Activated naive CD4-positive, alpha-beta T cell (primary cell): ENCODE results near the gene SMG6.
A peak's percentile ranks its signal among the peaks of the same experiment; 100 is the strongest.
"Not testable (repeated sequence)": the region's sequence is repeated elsewhere in the genome, so short reads cannot be mapped to it uniquely, and the experiment has no call there.

Experiments used
- DNase-seq, 4 experiments: peaks; one replicate each; lab custom pipeline; 2025; lab: John Stamatoyannopoulos, UW

The SMG6 gene

DNA sequence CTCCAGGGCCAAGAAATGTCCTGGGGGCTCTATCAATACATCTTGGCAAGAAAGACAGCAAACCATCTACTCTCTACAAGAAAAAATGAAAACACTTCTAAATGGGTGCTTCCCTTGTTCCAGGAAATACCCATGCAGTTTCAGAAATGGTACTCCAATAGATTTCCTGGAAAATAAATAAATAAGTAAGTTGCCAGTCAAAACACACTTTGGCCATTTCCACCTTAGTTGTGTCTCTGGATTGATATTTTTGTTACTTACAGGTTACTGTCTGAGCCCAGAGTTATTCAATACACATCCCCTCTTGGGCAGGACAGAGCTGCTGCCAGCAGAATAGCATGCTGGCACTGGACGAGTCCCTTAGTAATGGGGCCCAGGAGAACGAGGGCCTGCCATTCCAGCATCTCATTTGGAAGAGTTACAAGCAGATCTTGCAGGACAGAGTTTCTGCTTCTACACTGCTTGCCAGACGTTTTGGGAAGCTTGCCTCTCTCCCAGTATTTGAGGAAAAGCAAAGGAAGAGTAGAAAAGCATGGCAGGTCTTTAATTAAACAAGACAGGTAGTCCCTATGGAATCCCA lies 100.5 kb downstream of the SMG6 start:
- no peak for DNase-seq

DNA sequence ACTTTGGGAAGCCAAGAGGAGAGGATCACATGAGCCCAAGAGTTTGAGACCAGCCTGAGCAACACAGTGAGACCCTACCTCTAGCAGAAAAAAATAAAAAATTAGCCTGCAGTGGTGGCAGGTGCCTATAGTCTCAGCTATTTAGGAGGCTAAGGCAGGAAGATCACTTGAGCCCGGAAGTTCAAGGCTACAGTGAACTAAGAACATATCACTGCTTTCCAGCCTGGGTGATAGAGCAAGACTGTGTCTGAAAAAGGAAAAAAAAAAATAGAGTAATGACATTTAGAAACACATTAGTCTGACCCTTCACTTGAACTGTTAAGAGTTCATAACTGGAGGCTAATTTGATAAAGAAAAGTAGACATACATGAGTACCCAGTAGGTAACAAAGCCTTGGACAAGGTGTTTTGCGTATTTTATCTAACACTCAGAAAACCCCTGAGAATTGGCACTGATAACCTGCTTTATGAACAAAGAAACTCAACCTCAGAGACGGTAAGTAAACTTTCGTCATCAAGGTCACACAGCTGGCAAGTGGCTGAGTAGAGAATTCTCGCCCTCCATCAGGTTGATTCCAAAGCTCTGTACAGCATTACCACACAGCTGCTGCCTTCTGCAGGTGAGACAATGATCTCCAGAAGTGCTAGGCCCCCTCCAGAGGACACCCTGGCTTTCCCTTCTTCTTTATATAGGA lies 101.1 kb downstream of the SMG6 start:
- no peak for DNase-seq

DNA sequence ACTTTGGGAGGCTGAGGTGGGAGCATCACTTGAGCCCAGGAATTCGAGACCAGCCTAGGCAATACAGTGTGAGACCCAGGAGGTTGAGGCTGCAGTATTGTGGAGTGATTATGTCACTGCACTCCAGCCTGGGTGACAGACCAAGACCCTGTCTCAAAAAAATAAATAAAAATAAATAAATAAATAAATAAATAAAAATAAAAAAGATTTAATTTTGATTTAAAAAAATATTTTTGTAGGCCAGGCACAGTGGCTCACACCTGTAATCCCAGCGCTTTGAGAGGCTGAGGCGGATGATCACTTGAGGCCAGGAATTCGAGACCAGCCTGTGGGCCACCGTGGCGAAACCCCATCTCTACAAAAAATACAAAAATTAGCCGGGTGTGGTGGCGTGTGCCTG lies 104.2 kb downstream of the SMG6 start:
- not testable (repeated sequence) for DNase-seq

DNA sequence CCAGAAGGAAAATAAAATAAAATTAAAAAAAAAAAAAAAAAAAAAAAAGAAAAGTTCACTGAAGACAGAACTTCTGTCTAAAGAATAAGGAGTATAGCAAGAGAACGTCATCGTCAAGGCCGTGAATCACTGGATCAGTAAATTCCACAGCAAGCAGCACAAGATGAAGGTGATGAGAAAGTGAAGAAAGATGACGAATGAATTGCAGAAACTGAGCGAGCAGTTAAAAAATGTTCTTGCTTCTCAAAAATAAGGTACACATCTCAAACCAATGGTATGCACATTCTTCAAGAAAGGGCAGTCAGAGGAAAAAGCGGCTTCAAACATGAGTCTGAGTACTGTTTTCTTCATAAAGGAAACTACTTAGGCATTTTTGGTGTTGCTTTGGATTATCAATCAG lies 104.7 kb downstream of the SMG6 start:
- no peak for DNase-seq

DNA sequence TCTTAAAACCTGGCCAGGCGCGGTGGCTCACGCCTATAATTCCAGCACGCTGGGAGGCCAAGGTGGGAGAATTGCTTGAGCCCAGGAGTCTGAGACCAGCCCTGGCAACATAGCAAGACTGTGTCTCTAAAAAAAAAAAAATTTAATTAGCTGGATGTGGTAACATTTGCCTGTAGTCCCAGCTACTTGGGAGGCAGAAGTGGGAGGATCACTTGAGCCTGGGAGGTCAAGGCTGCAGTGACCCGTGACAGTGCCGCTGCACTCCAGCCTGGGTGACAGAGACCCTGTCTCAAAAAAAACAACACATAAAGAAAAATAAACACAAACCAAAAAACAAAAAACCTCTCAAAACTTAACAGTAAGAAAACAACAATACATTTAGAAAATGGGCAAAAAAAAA lies 106.3 kb downstream of the SMG6 start:
- DNase-seq, result no peak

DNA sequence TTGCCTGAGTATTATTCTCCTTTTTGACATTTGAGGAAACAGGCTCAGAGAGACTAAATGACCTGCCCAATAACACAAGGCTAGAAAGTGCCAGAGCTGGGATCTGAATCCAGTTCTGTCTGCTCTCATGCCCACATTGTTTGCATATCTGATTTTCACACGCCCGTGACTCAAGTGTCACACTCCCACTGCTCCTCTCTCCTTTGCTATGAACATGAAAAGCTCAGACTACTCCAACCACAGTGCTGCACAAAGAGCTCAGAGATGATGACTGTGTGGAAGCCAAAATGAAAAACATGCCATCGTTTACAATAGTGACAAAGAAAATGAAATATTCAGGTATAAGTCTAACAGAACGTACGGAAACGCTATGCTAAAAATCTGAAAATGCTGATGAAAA lies 107.9 kb downstream of the SMG6 start:
- DNase-seq, result no peak

DNA sequence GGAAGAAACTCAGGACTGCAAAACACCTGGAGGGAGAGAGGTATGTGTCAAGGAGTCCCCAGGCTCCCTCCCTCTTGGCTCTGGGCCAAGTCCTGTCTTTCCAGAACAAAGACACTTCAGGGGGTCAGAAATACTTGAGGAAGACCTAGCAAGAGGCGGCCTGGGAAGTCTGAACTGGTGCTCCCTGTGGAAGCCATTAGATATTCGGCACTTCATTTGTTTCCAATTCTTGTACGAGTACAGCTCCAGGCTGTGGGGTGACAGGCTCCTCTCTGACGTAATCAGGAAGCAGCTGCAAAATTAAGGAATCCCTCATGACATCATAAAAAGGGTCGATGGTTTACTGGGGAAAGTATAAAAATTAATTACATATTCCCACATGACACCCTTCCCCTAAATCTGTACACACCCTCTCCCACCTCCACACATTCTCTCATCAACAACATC lies 108.7 kb downstream of the SMG6 start:
- DNase-seq, result no peak

DNA sequence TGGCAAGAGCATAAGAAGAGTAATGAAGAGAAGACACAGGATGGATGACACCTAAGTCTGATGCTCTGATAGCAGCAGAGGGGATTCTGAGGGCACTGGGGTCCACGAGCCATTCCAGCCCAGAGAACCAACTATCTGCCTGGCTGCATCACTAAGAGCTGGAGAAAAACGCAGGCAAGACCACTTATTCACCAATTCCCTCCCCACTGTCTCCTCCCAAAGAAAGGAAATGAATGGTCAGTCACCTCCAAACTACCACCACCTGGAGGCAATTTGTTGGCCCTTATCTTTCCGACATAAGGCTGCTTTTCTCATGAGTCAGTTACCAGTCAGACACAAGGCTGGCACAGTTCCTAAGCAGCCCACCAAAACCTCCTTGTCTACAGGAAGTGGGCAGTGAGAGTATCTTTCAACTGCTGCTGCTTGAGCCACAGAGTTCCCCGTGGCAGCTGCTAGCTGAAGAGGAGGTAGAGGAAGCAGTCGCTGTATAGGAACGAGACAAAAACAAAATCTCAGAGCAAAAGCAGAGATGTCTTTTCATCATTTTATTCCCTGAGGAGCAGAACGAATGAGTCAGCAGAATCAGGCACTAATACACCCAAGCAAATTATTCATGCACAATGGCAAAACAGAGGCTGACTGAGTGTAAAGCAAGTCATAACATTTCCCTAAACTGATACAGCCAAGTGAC lies 111.1 kb downstream of the SMG6 start:
- DNase-seq, result peak in 2 of 4 experiments; percentile 27 to 33

DNA sequence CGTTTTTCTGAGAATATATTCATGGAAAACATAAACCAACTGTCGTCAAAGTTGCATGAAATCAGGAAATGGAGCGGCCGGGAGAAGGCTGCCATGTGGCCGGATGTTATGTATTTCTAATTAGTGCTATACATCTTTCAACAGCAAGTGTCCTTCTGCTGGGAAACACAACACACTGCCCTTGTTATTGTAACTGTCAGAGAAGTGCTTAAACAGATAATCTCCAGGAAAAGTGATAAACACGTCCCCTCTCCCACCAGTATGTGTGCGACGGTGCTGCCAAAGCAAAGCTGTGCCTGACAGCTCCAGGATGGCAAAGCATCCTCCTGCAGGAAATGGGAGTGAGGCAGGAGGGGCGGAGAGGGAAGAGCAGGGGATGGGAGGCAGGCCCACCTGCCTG lies 111.8 kb downstream of the SMG6 start:
- DNase-seq, result no peak

DNA sequence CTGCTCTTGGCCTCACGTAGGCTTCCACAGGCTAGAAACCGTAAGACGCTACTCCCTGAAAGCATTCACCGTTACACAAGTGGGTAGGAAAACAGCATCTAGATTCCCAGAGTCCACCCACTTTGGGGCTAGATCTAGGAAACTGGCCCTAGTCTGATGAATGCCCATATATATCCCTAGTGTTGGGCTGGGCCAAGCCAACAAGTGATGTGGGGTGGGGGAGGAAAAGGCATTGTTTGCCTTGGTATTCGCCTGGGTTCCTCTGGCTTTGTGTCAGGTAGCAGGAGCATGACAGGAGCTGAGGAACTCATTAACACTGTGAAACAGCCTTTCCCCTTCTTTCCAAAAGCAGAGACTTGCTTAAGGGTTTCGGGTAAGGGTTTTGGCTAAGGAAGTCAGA lies 112.4 kb downstream of the SMG6 start:
- no peak for DNase-seq

DNA sequence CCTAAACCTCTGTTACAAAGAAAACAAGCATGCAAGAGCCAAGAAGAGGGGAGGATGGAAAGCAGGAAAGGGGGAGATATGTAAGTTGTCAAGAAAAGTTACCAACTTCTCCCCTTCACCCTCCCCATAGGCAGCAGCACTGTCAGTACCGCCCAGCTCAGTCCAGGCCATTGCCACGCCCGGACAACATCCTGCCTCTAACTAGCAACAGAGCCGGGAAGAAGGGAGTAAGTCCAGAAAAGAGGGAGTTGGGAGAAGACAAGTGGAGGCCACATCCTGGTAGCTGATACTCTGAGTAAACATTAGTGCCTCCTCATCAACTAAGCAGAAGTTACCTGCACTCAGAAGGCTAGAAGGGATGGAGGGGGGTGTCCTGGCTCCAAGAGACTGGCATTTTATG lies 113.6 kb downstream of the SMG6 start:
- DNase-seq, result no peak

DNA sequence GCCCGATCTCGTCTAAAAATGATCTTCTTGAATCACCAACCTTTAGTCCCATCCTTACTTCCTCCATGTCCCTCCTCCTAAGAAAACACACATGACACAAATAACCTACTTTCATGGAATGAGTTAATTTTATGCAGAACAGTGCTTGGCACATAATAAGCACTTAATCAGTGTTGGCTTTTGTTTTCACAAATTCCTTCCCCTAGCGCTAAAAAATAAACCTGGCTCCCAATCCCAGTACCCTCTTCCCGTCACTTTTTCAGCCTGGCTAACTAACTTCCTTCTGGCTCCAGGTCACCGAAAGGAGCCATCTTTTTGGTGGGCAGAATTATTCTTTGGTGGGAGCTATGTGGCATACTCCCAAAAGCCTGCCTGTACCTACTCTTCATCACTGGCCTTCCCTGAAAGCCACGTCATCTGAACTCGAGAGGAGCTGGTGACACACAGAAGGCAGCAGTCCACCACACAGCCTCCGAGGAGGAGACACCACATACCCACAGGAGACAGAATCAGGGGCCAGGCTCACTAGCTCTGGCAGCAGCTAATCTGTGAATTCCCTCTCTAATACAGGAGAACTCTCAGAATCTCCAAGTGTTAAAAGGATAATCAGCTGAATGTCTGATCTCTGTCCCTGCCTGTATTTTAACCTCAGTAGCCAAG lies 114.5 kb downstream of the SMG6 start:
- DNase-seq, result no peak

DNA sequence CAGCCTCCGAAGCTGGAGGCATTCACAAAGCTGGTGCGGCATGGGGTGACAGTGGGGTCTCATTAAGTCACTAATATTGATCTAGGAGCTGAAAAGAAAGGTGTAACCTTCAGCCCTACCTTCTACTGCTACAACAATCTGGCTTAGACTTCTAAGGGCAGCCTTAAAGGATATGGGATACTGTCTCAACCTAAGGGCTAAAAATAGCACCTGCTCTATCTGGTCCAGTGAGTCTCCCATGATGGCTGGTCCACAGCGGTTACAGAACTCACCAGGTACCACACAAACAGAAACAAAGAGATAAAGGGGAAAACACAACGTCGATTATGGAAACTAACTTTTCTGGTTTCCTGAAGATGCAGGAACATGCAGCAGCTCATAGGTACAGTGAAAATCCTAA lies 115.8 kb downstream of the SMG6 start:
- no peak for DNase-seq

DNA sequence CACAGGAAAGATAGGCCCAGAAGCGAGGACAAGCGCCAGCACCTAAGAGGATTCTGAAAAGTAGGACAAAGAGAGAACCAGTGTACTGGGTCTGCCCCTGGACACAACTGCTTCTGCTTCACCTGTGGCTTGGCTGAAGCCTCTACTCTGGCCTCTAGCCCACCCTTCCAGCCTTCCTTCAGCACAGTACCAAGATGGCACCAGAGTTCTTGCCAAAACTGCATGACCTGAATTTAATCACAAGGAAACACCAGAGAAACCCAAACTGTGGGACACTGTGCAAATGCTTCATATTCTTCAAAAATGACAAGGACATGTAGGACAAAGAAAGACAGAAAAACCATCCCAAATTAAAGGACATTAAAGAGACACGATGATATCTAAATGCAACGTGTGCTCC lies 116.6 kb downstream of the SMG6 start:
- no peak for DNase-seq

DNA sequence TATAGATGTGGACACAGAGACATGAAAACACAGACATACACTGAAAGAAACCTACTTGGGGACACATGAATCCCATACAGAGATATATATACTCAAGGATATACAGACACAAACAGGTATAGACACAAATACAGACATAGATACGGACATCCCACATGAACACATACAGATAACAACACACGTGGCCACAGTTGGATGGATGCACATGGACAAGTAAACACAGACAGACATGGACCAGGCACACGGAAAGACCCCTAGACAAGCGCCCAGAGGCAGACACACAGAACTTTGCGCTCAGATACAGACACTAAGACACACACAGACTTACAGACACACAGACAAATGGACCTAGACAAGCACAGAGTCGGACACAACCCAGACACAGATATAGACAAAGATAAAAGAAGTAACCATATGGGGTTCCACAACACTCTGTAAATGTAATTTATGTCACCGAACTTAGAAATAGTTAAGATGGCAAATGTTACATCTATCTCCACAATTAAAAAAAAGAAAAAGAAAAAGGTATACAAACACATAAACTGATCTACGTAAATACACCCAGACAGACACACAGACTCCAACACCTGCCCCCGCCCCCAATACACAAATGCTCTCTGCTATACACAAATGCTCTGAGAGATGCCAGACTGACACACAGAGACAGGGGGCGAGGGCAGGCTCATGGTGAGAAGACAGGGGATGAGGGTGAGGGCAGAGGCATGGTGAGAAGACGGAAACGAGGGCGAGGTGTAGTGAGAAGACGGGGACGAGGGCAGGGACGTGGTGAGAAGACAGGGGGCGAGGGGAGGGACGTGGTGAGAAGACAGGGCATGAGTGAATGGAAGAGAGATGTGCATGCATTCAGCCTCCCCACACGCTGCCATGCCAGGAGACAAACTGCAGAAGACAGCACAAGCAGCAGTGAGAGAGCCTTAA lies 118.3 kb downstream of the SMG6 start:
- no peak for DNase-seq

DNA sequence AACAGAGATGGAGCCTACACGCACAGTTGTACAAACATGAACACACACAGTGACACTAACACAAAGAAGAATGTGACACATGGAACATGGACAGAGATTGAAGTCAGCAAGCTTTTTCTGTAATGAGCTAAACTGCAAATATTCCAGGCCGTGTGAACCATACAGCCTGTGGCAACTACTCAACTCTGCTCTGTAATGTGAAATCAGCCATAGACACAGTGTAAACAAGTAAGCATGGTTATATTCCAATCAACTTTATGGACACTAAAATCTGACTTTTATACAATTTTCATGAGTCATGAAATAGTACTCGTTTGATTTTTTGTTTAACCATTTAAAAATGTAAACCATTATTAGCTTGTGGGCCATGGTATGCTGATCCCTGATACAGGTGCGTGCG lies 120.2 kb downstream of the SMG6 start:
- no peak for DNase-seq

DNA sequence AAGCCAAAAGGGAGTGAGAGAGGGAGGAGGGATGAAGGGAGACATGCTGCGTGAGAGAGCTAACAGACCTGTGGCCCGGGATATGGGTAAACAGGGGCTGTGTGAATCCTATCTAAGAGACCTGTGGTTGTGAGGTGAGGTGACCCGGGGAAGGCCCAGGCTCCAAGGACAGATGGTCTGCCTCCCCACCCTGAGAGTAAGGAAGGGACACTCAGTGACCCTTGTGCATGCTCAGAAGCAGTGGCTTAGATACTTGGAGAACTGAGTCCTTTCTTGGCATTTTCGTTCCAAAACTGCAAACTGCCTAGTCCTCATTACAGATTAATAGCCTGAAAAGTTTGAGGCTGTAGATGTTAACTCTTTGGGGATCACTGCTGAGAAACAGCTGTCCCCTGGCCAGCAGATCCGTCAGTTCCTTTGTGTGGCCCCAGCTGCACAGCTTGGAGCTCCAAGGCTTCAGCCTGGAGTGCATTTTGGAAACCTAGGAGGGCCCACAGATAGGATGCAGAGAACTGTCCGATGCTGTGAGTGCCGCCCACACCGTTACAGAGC lies 121.6 kb downstream of the SMG6 start:
- no peak for DNase-seq

DNA sequence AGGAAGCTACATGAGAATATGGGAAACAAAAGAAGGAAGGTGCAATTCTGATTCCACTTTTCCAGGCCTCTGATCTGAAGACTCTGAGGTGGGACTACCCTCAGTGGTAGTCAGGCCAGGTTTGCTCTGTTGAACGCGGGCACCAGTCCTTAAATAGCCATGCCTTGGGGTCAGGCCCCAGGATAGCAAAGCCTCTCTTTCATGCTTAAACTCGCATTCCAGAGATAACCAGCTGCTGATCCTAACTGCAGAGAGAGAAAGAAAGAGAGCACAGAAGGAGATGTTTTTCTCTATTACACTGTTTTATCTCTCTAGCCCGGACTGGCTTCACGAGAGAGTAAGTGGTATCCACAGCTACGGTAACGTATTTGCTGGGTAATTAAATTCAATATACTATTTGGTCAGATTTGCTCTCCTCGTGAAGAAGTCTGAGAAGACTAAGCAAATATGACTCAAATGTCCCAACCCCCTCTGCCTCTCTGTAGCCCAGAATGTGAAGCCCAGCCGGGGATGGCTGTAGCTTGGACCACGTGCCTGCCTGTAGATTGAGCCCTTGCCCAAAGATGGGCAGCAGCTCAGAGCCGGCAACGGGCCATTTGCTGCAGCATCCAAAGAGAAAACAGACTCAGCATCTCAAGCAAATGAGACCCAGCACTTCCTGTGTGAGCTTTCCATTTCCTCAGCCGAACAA lies 122.2 kb downstream of the SMG6 start:
- no peak for DNase-seq

DNA sequence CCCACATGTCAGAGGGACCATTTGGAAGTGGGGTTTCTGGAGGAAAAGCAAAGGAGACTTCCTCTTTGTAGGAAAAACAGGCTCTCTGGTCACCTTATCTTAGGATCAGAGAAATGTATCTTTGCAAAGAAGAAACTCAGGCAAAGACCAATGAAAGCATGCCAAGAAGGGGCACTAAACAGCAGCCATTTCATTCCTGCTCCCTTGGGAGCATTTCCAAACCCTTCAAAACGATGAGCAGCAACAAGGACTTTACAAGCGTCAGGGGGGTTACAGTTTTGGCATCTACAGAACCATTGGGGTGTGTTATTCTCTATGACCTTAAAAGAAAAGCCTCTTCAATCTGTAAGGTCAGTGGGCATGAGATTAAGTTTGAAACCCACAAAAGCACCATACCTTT lies 122.8 kb downstream of the SMG6 start:
- no peak for DNase-seq

DNA sequence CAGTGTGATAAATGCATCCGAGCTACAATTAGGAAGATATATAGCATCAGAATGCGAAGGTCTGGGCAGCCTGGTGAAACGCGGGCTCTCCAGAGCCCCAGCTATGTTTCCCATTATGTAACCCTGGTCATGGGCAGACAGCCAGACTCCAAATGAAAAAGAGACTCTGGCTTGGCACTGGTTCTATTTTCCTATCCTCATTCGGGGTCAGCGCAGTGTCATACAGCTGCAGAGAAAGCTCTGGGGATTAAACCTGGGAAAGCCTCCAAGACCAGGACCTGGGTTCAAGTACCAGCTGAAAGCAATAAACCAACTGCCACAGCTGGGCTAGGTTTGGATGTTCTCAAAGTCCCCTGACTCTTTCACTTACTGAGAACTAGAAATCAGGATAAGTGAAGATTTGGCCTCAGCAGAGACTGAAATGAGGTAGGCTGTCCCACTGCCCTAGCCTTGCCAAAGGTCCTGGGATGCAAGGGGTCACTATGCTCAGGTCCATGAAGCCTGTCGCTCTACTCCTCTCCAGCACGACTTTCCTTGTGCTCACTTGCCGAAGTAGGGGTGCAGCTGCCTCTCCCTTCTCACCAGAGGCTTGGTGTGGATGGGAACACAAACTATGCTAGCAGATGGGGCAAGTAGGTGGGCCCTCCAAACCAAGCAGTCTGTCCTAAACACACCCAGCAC lies 123.8 kb downstream of the SMG6 start:
- DNase-seq, result no peak
